Motor neuron (in vitro differentiated cells): ENCODE data around the gene GATA3. TPM values are rescaled to one million over a fixed set of nuclear protein-coding genes. Genes with fewer than 3 reads are reported as not detected.
A peak's percentile ranks its signal among the peaks of the same experiment; 100 is the strongest.

Experiments
- ATAC-seq, 8 experiments: fragments of 200-7000 bp; cut with Tn5 transposase; replicated peaks in 6 of 8; 2 replicates each; pipeline ENCODE4 v1.8.0; 2021; ENCODE audit warnings: mild to moderate bottlenecking in 8 of 8, moderate library complexity in 8 of 8
- H3K27ac ChIP-seq, 2 donors: fragments of 250-450 bp; sonication (Bioruptor Pico); 2 replicates each; pipeline ENCODE4 v1.9.0; 2021; ENCODE audit warnings: antibody characterized with exemption in 2 of 2, mild to moderate bottlenecking in 2 of 2, moderate library complexity in 1 of 2
- H3K4me1 ChIP-seq, 2 donors: fragments of 250-450 bp; sonication (Bioruptor Pico); replicated peaks in 1 of 2; 2 replicates each; pipeline ENCODE4 v1.6.1; 2021; ENCODE audit warnings: antibody characterized with exemption in 2 of 2, mild to moderate bottlenecking in 2 of 2, moderate library complexity in 1 of 2
- H3K4me3 ChIP-seq, 5 donors: fragments of 250-450 bp; sonication (Bioruptor Pico); 2 replicates each; pipeline ENCODE4 v1.9.0; 2021; ENCODE audit warnings: antibody characterized with exemption in 5 of 5, mild to moderate bottlenecking in 5 of 5, moderate library complexity in 4 of 5
- WGBS, 10 experiments: fragments of 450-650 bp; shearing (Covaris generic); methylation state at CpG; one replicate each; pipeline ENCODE4 v1.0.0; 2022; 5-methylcytosine and 5-hydroxymethylcytosine counted together
- in situ Hi-C, 9 experiments: fragments of 400-800 bp; cut with MboI; loops; one replicate each; pipeline ENCODE4 v1.15.0; 2021; ENCODE audit warnings: low sequenced_read_pairs in 9 of 9, low pct_unique_long_range_greater_than_20kb in 2 of 9; ENCODE audit not compliant: unreplicated experiment in 9 of 9
- total RNA-seq, 8 experiments: library from RNA; unstranded; fragments of 300-600 nt; gene quantifications; 2 replicates each; pipeline versions ENCODE4 v1.2.3 to v1.2.4, GENCODE V29; 2022

Gene GATA3
- total RNA-seq, 8 experiments from 2014 or later, result 0.11 to 3.2 (median 0.42) TPM

DNA sequence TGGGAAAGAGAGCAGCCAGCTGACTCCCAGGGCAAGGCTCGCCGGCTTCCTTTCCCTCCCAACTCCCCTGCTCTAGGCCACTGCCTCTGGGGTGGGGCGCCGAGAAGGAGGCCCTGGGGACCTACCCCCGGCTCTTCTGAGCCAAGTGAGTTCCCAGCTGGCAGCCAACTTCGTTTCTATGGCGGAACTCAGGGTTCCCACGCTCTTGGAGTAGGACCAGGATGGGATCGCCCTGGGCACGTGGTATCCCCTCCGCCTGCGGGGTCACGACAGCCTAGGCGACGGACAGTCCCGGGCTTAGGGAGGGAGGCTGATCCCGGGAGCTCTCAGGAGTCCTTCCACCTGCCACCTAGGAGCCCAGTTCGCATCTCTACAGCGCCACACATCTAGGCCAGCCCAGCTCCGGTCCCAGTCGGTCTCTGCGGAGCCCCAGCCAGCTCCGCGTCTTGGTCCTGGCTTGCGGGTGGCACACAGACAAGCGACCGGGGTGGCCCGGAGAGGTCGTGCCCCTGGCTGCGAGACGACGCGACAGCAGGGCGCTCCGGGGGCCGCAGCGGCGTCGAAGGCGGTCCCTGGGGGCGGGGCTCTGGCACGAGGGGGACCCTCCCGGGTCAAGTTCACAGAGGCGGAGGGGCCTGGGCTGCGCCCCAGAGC lies 20.5 kb upstream of the GATA3 start:
- no peak overlapping the region for H3K27ac ChIP-seq
- peak overlapping the region in 1 of 5 donors; percentile 2 for H3K4me3 ChIP-seq
- peaks cover 9 to 22% of the 10 kb centered on the region in 2 donors for H3K4me1 ChIP-seq
- WGBS, 10 experiments, result 0 to 20% (median 12%) methylated on average over 2 to 7 of the region's 45 CpGs; no CpG with 5 or more reads in 5 of the 10 experiments
- in situ Hi-C loops, result no loop called here
- peak in 7 of 8 experiments; percentile 21 to 67 (median 34) for ATAC-seq

DNA sequence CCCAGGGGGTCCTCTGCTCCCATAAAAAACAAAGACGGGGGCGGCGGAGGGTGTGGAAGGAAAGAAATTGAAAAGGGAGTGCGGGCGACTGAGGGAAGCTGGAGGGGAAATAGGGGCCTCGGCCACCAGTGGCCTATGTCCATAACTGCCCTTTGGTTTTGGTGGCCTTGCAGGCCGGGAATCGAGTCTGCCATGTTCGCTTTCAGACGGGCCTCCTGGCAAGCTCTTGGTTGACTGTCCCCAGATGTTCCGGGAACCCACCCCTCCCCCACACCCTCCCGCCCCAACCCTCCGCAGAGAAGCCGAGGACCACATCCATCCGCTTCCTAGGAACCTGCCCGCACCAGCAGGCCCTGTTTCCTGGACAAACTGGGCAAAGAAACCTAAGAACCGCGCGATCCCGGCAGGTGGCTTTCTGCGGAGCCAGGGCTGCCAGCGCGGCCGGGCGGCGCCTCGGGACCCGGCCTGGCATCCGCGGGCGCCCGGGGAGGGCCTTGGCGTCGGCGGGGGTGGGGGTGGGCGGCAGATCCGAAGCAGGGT lies 20.0 kb upstream of the GATA3 start:
- in situ Hi-C loops, result no loop called here

GRCh38 chr10:8035006-8035640 lies 19.4 kb upstream of the GATA3 start:
- Histone ChIP-seq H3K27ac (no peak overlapping the region), H3K4me3 (peak overlapping the region in 3 of 5 donors; percentile 2 to 22 (median 4)), H3K4me1 (peaks cover 9 to 22% of the 10 kb centered on the region in 2 donors)
- ATAC-seq, result peak in 5 of 8 experiments; percentile 72 to 82 (median 74)
- in situ Hi-C loops, result no loop called here
- WGBS, 10 experiments, result 0 to 33% (median 0%) methylated on average over 1 to 15 of the region's 32 CpGs; no CpG with 5 or more reads in 3 of the 10 experiments

More for the DNA sequence above, 20.0 kb upstream of the GATA3 start:
- ATAC-seq, result peak in 6 of 8 experiments; percentile 12 to 39 (median 25)
- H3K4me1 ChIP-seq, result peaks cover 9 to 22% of the 10 kb centered on the region in 2 donors
- H3K27ac ChIP-seq, result no peak overlapping the region
- 0% methylated on average over 1 of the region's 37 CpGs; no CpG with 5 or more reads in 9 of the 10 experiments for WGBS, 10 experiments
- peak overlapping the region in 3 of 5 donors; percentile 2 to 22 (median 4) for H3K4me3 ChIP-seq

GRCh38 chr10:8035641-8036470 lies 18.6 kb upstream of the GATA3 start:
- 0 to 40% (median 0%) methylated on average over 1 to 5 of the region's 47 CpGs; no CpG with 5 or more reads in 5 of the 10 experiments for WGBS, 10 experiments
- Histone ChIP-seq H3K4me1 (peaks cover 9 to 22% of the 10 kb centered on the region in 2 donors), H3K4me3 (no peak overlapping the region), H3K27ac (no peak overlapping the region)
- peak in 5 of 8 experiments; percentile 15 to 27 (median 18) for ATAC-seq
- in situ Hi-C loops, result no loop called here

- Histone ChIP-seq H3K27ac (no peak overlapping the region), H3K4me1 (peaks cover 9 to 22% of the 10 kb centered on the region in 2 donors), H3K4me3 (no peak overlapping the region)
- in situ Hi-C loops, result no loop called here
- WGBS, 10 experiments, result 0 to 40% (median 10%) methylated on average over 1 to 4 of the region's 18 CpGs; no CpG with 5 or more reads in 5 of the 10 experiments
- ATAC-seq, result no peak
Observed at GRCh38 chr10:8036506-8037198, 17.8 kb upstream of the GATA3 start.

GRCh38 chr10:8037199-8037801 lies 17.2 kb upstream of the GATA3 start:
- Histone ChIP-seq H3K27ac (no peak overlapping the region), H3K4me3 (no peak overlapping the region), H3K4me1 (peaks cover 9 to 22% of the 10 kb centered on the region in 2 donors)
- WGBS, 10 experiments, result 0 to 26% (median 7%) methylated on average over 4 to 13 of the region's 32 CpGs; no CpG with 5 or more reads in 1 of the 10 experiments
- in situ Hi-C loops, result no loop called here
- no peak for ATAC-seq

DNA sequence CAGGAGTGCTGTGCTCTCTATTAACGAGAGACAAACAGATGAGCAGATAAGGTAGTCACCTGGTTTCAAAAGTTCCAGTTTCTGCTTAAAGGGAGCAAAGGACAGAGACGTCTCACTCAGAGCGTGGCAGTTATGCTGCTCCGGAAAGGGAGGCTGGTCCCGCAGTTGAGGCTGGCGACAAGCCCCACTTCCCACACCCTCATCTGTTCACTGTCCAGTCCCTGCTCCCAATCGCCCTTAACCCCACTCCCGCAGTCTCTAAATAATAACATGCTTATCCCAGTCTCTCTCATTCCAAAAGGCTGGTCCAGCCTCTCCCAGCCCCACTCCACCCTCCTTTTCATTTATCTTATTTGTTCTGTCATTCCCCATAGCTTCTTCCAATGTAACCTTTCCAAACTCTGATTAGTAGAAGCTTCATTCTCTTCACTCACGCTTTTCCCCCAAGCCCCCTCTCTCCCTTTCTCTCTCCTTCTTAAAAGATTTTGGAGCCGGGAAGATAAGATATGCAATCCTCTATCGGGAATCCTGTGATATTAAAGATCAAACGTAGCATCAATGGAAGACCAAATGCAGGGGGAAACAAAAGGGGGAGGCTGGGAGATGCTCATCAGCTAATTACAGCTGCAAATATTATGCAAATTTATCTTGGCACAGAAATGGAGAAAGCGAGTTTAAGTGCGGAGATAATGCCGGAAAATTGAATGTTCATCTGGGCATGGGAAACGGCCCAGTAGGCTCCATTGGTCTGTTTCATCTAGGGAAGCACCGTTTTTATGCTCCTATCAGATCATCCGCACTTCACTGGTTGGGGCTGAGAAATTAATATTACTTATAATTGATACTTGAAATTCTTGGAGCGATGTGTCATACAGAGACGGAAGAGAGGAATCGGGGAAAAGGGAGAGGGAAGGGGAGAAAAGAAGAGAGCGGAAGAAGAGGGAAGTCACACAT lies 16.3 kb upstream of the GATA3 start:
- WGBS, 10 experiments, result 4 to 31% (median 15%) methylated on average over 9 to 19 of the region's 22 CpGs
- H3K4me1 ChIP-seq, result peaks cover 9 to 27% of the 10 kb centered on the region in 2 donors
- in situ Hi-C loops, result no loop called here
- no peak for ATAC-seq
- H3K4me3 ChIP-seq, result no peak overlapping the region
- H3K27ac ChIP-seq, result no peak overlapping the region

- 0 to 14% (median 3%) methylated on average over 2 to 10 of the region's 10 CpGs; no CpG with 5 or more reads in 1 of the 10 experiments for WGBS, 10 experiments
- no peak overlapping the region for H3K27ac ChIP-seq
- peak in 1 of 8 experiments; percentile 7 for ATAC-seq
- in situ Hi-C loops, result no loop called here
- no peak overlapping the region for H3K4me3 ChIP-seq
- H3K4me1 ChIP-seq, result peaks cover 9 to 26% of the 10 kb centered on the region in 2 donors
Observed at GRCh38 chr10:8039321-8039881, 15.1 kb upstream of the GATA3 start.

GRCh38 chr10:8040651-8041050 lies 13.8 kb upstream of the GATA3 start:
- 3 to 32% (median 15%) methylated on average over 4 to 6 of the region's 6 CpGs for WGBS, 10 experiments
- in situ Hi-C loops, result no loop called here
- Histone ChIP-seq H3K27ac (no peak overlapping the region), H3K4me3 (no peak overlapping the region), H3K4me1 (peaks cover 0 to 23% of the 10 kb centered on the region in 2 donors)
- ATAC-seq, result no peak

- ATAC-seq, result no peak
- in situ Hi-C loops, result no loop called here
- no peak overlapping the region for H3K27ac ChIP-seq
- WGBS, 10 experiments, result 0 to 17% (median 7%) methylated on average over 2 to 8 of the region's 10 CpGs
- no peak overlapping the region for H3K4me3 ChIP-seq
- H3K4me1 ChIP-seq, result peaks cover 0 to 18% of the 10 kb centered on the region in 2 donors
Observed at GRCh38 chr10:8041284-8041991, 13.1 kb upstream of the GATA3 start.
